ENCODE measurements around the gene HIP1R.

DNA sequence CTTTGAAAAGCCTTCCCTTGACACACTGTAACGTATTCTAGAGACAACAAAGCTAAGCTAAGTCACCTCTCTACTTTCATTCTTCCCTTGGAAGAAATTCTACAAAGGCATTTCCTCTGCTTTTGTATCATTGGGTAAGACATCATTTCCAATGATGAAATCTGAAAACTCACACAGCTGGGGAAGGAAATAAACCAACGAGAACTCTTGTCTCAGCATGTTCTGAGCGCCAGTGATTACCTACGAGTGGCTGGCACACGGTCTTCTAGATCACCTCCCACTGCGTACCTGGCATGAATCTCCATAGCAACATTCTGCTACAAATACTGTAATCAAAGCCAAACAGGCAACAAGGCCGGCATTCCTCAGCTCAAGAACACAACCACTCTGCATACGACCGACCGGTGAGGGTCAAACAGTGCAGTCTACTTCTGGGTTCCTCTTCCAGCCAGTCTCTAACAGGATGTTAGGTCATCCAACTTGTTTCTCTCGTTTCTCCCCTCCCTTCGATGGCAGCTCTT lies 53.0 kb downstream of the HIP1R start:
- TF ChIP-seq, protein P1, sequence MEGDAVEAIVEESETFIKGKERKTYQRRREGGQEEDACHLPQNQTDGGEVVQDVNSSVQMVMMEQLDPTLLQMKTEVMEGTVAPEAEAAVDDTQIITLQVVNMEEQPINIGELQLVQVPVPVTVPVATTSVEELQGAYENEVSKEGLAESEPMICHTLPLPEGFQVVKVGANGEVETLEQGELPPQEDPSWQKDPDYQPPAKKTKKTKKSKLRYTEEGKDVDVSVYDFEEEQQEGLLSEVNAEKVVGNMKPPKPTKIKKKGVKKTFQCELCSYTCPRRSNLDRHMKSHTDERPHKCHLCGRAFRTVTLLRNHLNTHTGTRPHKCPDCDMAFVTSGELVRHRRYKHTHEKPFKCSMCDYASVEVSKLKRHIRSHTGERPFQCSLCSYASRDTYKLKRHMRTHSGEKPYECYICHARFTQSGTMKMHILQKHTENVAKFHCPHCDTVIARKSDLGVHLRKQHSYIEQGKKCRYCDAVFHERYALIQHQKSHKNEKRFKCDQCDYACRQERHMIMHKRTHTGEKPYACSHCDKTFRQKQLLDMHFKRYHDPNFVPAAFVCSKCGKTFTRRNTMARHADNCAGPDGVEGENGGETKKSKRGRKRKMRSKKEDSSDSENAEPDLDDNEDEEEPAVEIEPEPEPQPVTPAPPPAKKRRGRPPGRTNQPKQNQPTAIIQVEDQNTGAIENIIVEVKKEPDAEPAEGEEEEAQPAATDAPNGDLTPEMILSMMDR (IDR thresholded peaks at IDR 0.05; ENCODE audit: low read length): no peak
- TF ChIP-seq EZH2 (optimal IDR thresholded peaks at IDR 0.05; ENCODE audit: low read depth, low read length): no peak
